Lung (tissue), 12 donors: ENCODE results near the gene RNF144A. TPM values are rescaled to one million over a fixed set of nuclear protein-coding genes. Genes with fewer than 3 reads are reported as not detected.

ENCODE experiments used
- ATAC-seq: fragments of 200-7000 bp; cut with Tn5 transposase; one replicate; pipeline ENCODE4 v1.9.1; 2020; ENCODE audit warnings: moderate number of reproducible peaks; ENCODE audit not compliant: insufficient read depth, low FRiP score
- DNase-seq, 3 donors: peaks; one replicate each; pipeline ENCODE4 v3.0.0-alpha.2; 2013 to 2017
- H3K27ac ChIP-seq, 2 donors: one replicate each; pipeline ENCODE4 v1.5.1; 2013; ENCODE audit warnings: mild to moderate bottlenecking in 2 of 2, moderate library complexity in 2 of 2, control low read depth in 1 of 2, inconsistent platforms in 1 of 2, low read depth in 1 of 2, low read length in 1 of 2
- H3K27me3 ChIP-seq, 3 donors: one replicate each; pipeline ENCODE4 v1.5.1; 2013; ENCODE audit warnings: low read length in 2 of 3; ENCODE audit not compliant: control insufficient read depth in 3 of 3, insufficient read depth in 3 of 3
- H3K36me3 ChIP-seq, 4 donors: one replicate each; pipeline ENCODE4 v1.5.1; 2013; ENCODE audit warnings: low read length in 4 of 4, mild to moderate bottlenecking in 1 of 4, moderate library complexity in 1 of 4; ENCODE audit not compliant: control insufficient read depth in 4 of 4, insufficient read depth in 4 of 4
- H3K4me1 ChIP-seq, 5 donors: one replicate each; pipeline ENCODE4 v1.5.1; 2013; ENCODE audit warnings: low read length in 5 of 5, mild to moderate bottlenecking in 2 of 5, moderate library complexity in 1 of 5; ENCODE audit not compliant: control insufficient read depth in 5 of 5, insufficient read depth in 5 of 5
- H3K4me3 ChIP-seq: one replicate; pipeline ENCODE4 v1.5.1; 2013; ENCODE audit warnings: mild to moderate bottlenecking, control low read depth, moderate library complexity
- H3K9ac ChIP-seq, 2 donors: one replicate each; pipeline ENCODE4 v1.5.1; 2013; ENCODE audit warnings: low read length in 2 of 2, control low read depth in 1 of 2; ENCODE audit not compliant: insufficient read depth in 1 of 2
- H3K9me3 ChIP-seq, 4 donors: one replicate each; pipeline ENCODE4 v1.5.1; 2013; ENCODE audit warnings: low read length in 3 of 4, mild to moderate bottlenecking in 1 of 4, moderate library complexity in 1 of 4; ENCODE audit not compliant: control insufficient read depth in 4 of 4, insufficient read depth in 3 of 4
- WGBS, 2 donors: extraction: QIAGEN DNeasy Blood & Tissue Kit; methylation state at CpG; one replicate each; pipeline ENCODE4 v1.1.7; 2013; 5-methylcytosine and 5-hydroxymethylcytosine counted together
- polyA plus RNA-seq, 2 donors: library from polyadenylated mRNA; stranded (reverse); fragments of 200-250 nt; gene quantifications; one replicate each; pipeline ENCODE4 v1.2.1, GENCODE V29; 2013
- total RNA-seq, 2 donors: library from RNA; depleted of rRNA in 1 of 2; stranded (reverse); fragments of >200 nt in 1 of 2; gene quantifications; one replicate each; pipeline ENCODE4 v1.2.1, GENCODE V29; 2014 to 2021
- TF ChIP-seq, protein P1 (sequence below): IDR thresholded peaks from 2 replicates; pipeline ENCODE4 v1.5.1; 2012; ENCODE audit warnings: mild to moderate bottlenecking; ENCODE audit errors: control extremely low read depth, extremely low read depth
- donor health status: control.
- donor health status: control.
- donor health status: Bipolar disorder and iron deficiency.
- donor health status: healthy.
- donor health status: DM: yes; HTN: yes; CAD: no.

The RNF144A gene
- total and polyA plus RNA-seq, 4 donors, result 2.7 to 25.3 (median 5.8) TPM

DNA sequence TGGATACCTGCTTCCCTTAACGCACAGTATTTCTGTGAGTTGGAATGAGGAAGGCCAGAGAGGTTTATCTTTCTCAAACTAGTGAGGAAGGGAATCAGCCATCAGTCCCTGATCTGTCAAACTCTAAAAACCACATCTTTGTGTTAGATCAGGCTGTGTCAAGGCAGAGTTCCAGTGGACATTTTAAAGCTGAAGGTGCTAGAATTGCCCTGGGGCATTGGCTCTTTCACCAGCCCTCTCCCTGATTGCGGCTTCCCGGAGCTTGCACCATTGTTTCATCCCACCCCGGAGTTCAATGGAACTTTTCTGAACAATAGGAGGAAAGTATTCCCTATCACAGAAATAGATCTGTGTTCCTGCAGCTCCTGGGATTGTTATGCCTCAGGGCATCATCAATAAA, 110.2 kb downstream of the RNF144A start:
- Histone ChIP-seq H3K9ac (no peak overlapping the region), H3K27me3 (no peaks in the 10 kb centered on the region), H3K27ac (peak overlapping the region in 1 of 2 donors; percentile 9), H3K4me1 (peaks cover 9 to 52% (median 19%) of the 10 kb centered on the region in 5 donors), H3K9me3 (no peaks in the 10 kb centered on the region), H3K4me3 (no peak overlapping the region), H3K36me3 (peaks cover 0 to 12% (median 8%) of the 10 kb centered on the region in 4 donors)
- TF ChIP-seq, protein P1, sequence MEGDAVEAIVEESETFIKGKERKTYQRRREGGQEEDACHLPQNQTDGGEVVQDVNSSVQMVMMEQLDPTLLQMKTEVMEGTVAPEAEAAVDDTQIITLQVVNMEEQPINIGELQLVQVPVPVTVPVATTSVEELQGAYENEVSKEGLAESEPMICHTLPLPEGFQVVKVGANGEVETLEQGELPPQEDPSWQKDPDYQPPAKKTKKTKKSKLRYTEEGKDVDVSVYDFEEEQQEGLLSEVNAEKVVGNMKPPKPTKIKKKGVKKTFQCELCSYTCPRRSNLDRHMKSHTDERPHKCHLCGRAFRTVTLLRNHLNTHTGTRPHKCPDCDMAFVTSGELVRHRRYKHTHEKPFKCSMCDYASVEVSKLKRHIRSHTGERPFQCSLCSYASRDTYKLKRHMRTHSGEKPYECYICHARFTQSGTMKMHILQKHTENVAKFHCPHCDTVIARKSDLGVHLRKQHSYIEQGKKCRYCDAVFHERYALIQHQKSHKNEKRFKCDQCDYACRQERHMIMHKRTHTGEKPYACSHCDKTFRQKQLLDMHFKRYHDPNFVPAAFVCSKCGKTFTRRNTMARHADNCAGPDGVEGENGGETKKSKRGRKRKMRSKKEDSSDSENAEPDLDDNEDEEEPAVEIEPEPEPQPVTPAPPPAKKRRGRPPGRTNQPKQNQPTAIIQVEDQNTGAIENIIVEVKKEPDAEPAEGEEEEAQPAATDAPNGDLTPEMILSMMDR, result no peak
- no peak for ATAC-seq
- 44 to 70% methylated on average over 4 of the region's 4 CpGs for WGBS, 2 donors
- DNase-seq, result no peak

DNA sequence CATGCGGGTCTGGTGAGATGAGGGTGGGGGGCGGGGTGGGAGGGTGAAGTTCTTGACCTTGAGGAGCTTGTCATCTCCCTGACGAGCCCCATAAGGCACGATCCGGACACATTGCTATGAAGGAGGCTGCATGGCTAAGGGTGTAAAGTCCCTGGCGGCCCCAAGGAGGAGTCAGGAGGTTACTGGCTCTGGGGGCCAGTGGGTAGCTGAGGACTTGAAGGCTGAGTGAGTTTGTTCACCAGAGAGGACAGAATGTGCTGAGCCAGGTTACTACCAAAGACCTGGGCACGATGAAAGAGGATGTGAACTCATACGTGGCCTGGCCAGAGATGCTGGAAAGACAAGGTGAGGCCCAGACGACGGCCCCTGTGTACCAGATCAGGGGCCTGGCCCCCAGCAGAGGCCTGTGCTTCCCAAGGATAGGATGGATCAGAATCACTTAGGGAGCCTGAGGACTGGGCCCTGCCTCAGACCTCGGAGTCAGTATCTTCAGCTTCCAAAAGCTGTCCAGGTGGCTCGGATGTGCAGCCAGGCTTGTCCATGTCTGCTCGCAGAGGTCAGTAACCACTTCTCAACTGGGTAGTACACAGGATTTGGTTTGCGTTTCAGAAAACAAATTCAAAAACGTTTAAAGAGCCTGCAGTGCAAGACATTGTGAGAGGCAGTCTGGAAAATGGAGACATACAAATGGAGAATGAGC, 110.9 kb downstream of the RNF144A start:
- Histone ChIP-seq H3K9ac (no peak overlapping the region), H3K27me3 (no peaks in the 10 kb centered on the region), H3K4me1 (peaks cover 2 to 45% (median 19%) of the 10 kb centered on the region in 5 donors), H3K36me3 (peaks cover 0 to 18% (median 13%) of the 10 kb centered on the region in 4 donors), H3K9me3 (no peaks in the 10 kb centered on the region), H3K27ac (peak overlapping the region in 1 of 2 donors; percentile 46), H3K4me3 (no peak overlapping the region)
- ATAC-seq, result no peak
- WGBS, 2 donors, result 81 to 86% methylated on average over 15 of the region's 15 CpGs
- TF ChIP-seq, protein P1, result no peak
- peak in 1 of 3 donors; percentile 19 for DNase-seq

DNA sequence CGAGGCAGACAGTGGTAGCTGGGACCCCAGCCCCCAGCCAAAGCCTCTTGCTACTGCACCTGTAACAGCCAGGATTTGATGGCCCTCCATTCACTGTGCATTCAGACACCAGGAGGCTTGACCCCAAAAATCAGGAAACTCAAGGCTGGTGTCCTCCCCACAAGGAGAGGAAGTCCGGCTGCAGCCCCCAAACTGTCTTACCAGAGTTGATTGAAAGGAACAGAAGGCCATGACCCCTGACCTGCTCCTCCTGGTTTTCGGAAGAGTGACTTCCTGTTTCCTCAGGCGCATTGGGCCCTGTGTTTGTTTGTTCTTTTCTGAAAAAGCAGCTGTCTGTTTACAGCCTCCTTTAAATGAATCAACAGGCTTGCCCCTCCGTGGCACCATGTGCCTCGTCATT, 111.6 kb downstream of the RNF144A start:
- Histone ChIP-seq H3K9ac (no peak overlapping the region), H3K27ac (peak overlapping the region in 1 of 2 donors; percentile 65), H3K27me3 (no peaks in the 10 kb centered on the region), H3K4me3 (no peak overlapping the region), H3K4me1 (peaks cover 0 to 39% (median 19%) of the 10 kb centered on the region in 5 donors), H3K36me3 (peaks cover 0 to 20% (median 13%) of the 10 kb centered on the region in 4 donors), H3K9me3 (no peaks in the 10 kb centered on the region)
- ATAC-seq (no peak), DNase-seq (no peak)
- 57 to 72% methylated on average over 6 of the region's 6 CpGs for WGBS, 2 donors
- TF ChIP-seq, protein P1, result no peak
